Astrocyte (in vitro differentiated cells and primary cell): ENCODE results near the gene MTERF2.

Experiments used
- CTCF ChIP-seq: IDR thresholded peaks from 2 replicates; pipeline ENCODE4 v1.5.1; 2011; ENCODE audit warnings: low read depth, mild to moderate bottlenecking, inconsistent platforms, low read length, moderate library complexity; ENCODE audit not compliant: insufficient read depth
- EZH2 ChIP-seq: IDR thresholded peaks from 2 replicates; pipeline ENCODE4 v1.6.1; 2012; ENCODE audit warnings: mild to moderate bottlenecking, low read length, inconsistent platforms; ENCODE audit not compliant: insufficient read depth

DNA sequence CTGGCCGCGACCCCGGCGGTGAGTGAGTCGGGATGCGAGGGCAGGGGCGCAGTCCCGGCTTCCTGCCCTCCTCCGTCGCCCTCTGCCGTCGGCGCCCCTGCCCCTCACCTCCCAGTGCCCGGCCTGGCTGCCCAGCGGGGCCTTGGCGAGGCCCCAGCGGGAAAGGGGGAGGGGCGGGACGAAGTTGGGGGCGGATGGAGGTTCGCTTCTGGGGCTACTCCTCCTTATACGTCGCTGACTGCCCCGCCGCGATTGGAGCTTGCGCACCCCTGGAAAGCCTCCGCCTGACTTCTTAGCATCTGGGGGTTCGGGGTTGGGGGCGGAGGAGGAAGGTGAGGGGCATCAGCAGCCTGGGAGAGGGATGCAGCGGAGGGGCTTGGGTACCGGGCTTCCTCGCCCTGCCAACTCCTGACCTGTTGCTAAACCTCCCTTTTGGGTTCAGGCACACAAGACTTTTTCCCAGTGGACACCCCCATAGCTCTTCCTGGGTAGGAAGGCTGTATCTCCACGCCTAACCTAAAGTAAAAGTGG is 30.8 kb downstream of the MTERF2 start:
- no peak for TF ChIP-seq CTCF
- no peak for TF ChIP-seq EZH2
